CD4-positive, alpha-beta T cell treated with Interleukin-4 for 1 hour (primary cell): ENCODE measurements around the gene MICAL1.

Source experiments
- DNase-seq, 2 donors: peaks; one replicate each; pipeline ENCODE4 v3.0.0-alpha.2; 2020 to 2022

The MICAL1 gene

GRCh38 chr6:109455437-109456110 is at the start of gene MICAL1:
Gene MICAL1, minus strand, starts transcription at chr6:109455772. Its CDS starts 1,576 bp downstream, at chr6:109454196.
- peak; percentile 81 to 87 for DNase-seq

- no peak for DNase-seq
Observed at GRCh38 chr6:109503327-109504224, 48.0 kb upstream of the MICAL1 start.

- DNase-seq = no peak
Observed at GRCh38 chr6:109498936-109499335, 43.4 kb upstream of the MICAL1 start.

- no peak for DNase-seq
Observed at GRCh38 chr6:109498052-109498451, 42.5 kb upstream of the MICAL1 start.

- DNase-seq = no peak
Observed at GRCh38 chr6:109496036-109496772, 40.6 kb upstream of the MICAL1 start.

- no peak for DNase-seq
Observed at GRCh38 chr6:109493865-109494264, 38.3 kb upstream of the MICAL1 start.

- DNase-seq = peak in 1 of 2 donors; percentile 46
Observed at GRCh38 chr6:109491207-109491938, 35.8 kb upstream of the MICAL1 start.

GRCh38 chr6:109490713-109491112 is 35.1 kb upstream of the MICAL1 start:
- no peak for DNase-seq

- no peak for DNase-seq
Observed at GRCh38 chr6:109488001-109488400, 32.4 kb upstream of the MICAL1 start.

GRCh38 chr6:109486068-109486467 is 30.5 kb upstream of the MICAL1 start:
- DNase-seq = no peak

GRCh38 chr6:109485266-109485935 is 29.8 kb upstream of the MICAL1 start:
- no peak for DNase-seq

- DNase-seq = no peak
Observed at GRCh38 chr6:109484122-109484521, 28.6 kb upstream of the MICAL1 start.

GRCh38 chr6:109483735-109484057 is 28.1 kb upstream of the MICAL1 start:
- no peak for DNase-seq

GRCh38 chr6:109482905-109483734 is 27.5 kb upstream of the MICAL1 start, which contains the start of gene ZBTB24:
Gene ZBTB24, minus strand, starts transcription at chr6:109483219. Its CDS starts 1,193 bp downstream, at chr6:109482026.
- peak; percentile 91 to 92 for DNase-seq

- DNase-seq = no peak
Observed at GRCh38 chr6:109480993-109481480, 25.5 kb upstream of the MICAL1 start.

- peak in 1 of 2 donors; percentile 52 for DNase-seq
Observed at GRCh38 chr6:109478841-109479624, 23.5 kb upstream of the MICAL1 start.

GRCh38 chr6:109478222-109478805 is 22.7 kb upstream of the MICAL1 start:
- DNase-seq = no peak

- no peak for DNase-seq
Observed at GRCh38 chr6:109477725-109478124, 22.2 kb upstream of the MICAL1 start.

GRCh38 chr6:109477184-109477583 is 21.6 kb upstream of the MICAL1 start:
- DNase-seq = no peak

GRCh38 chr6:109475625-109476024 is 20.1 kb upstream of the MICAL1 start:
- DNase-seq = no peak
